ENCODE measurements around the gene EXOSC1. TPM values are rescaled to one million over a fixed set of nuclear protein-coding genes. Genes with fewer than 3 reads are reported as not detected.

The EXOSC1 gene
- total and polyA plus RNA-seq, 8 donors, result 27.2 to 43.1 (median 38.5) TPM

DNA sequence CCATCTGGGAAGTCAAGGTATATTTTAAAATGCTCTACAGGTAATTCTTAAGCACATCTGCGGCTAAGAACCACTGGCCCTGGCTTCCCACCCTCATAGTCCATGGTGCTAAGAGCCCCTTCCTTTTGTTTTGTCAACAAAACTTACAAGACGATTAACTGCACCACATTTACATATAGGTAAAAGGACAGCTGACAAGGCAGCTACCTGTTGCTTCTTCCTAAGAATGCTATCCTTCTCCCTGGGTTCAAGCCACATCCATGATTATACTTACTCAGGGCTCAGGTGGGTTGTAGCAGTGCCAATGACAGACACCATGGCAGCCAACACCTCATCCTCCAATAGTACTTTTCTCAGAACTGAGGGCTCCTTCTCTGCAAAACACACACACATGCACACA, 16.5 kb upstream of the EXOSC1 start:
- TF ChIP-seq, protein P1, sequence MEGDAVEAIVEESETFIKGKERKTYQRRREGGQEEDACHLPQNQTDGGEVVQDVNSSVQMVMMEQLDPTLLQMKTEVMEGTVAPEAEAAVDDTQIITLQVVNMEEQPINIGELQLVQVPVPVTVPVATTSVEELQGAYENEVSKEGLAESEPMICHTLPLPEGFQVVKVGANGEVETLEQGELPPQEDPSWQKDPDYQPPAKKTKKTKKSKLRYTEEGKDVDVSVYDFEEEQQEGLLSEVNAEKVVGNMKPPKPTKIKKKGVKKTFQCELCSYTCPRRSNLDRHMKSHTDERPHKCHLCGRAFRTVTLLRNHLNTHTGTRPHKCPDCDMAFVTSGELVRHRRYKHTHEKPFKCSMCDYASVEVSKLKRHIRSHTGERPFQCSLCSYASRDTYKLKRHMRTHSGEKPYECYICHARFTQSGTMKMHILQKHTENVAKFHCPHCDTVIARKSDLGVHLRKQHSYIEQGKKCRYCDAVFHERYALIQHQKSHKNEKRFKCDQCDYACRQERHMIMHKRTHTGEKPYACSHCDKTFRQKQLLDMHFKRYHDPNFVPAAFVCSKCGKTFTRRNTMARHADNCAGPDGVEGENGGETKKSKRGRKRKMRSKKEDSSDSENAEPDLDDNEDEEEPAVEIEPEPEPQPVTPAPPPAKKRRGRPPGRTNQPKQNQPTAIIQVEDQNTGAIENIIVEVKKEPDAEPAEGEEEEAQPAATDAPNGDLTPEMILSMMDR (IDR thresholded peaks at IDR 0.05), result no peak
- H3K4me1 ChIP-seq, result peaks cover 0 to 16% of the 10 kb centered on the region in 2 donors
- DNase-seq, result no peak
- ATAC-seq, result no peak
- H3K27ac ChIP-seq, result no peak overlapping the region
- H3K4me3 ChIP-seq, result no peak overlapping the region
- intact Hi-C loops (cut with DNase I), result loop anchor here in 1 of 2 donors (5.0 kb wide), 1 partner anchor 90 kb away; no protein-coding TSS in a partner anchor
- peaks cover 6 to 100% of the 10 kb centered on the region in 2 donors for H3K36me3 ChIP-seq
- H3K27me3 ChIP-seq, result no peaks in the 10 kb centered on the region
- no peaks in the 10 kb centered on the region for H3K9me3 ChIP-seq

DNA sequence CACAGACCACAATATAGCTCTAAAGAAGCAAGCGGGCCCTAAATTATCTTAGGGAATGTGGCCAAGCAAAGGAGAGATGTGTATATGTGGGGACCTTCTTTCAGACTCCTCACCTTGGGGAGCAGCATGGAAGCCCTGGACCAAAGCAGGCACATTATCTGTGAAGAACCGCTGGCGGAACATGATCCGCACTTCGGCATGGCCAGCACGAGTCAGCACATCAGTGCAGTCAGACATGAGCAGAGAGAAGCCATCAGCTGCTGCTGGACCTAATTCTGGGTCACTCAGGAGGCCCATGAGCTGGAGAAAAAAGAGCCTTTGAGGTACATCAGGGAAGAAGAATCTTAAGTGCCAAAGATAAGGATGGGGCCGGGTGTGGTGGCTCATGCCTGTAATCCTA, 14.1 kb upstream of the EXOSC1 start:
- H3K4me1 ChIP-seq, result peaks cover 7 to 18% of the 10 kb centered on the region in 2 donors
- no peak overlapping the region for H3K4me3 ChIP-seq
- ATAC-seq, result no peak
- TF ChIP-seq, protein P1 (IDR thresholded peaks at IDR 0.05), result no peak
- no peak for DNase-seq
- no peaks in the 10 kb centered on the region for H3K9me3 ChIP-seq
- no peaks in the 10 kb centered on the region for H3K27me3 ChIP-seq
- H3K27ac ChIP-seq, result no peak overlapping the region
- intact Hi-C loops (cut with DNase I), result loop anchor here in 1 of 2 donors (5.0 kb wide), 1 partner anchor 92 kb away; no protein-coding TSS in a partner anchor
- peaks cover 10 to 99% of the 10 kb centered on the region in 2 donors for H3K36me3 ChIP-seq

DNA sequence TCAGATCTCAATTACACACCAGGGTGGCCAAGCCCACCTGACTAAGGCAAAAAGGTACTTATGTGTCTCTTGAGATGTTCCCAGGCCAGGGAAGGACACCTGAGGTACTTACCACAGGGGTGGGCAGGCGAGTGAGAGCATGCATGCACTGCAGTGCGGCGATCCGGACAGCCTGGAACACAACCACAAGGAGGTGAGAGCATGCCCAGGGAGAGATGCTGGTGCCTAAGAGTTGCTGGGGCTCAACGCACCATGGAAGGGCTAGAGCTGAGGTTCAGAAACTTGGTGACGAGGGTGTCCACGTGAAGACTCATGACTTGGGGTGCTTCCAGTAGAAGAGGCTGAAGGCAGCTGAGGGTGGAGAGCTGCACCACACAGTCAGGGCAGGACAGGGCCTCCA, 13.3 kb upstream of the EXOSC1 start:
- no peak overlapping the region for H3K27ac ChIP-seq
- no peak for ATAC-seq
- H3K9me3 ChIP-seq, result no peaks in the 10 kb centered on the region
- intact Hi-C loops (cut with DNase I), result no loop called here
- H3K36me3 ChIP-seq, result peaks cover 10 to 98% of the 10 kb centered on the region in 2 donors
- no peaks in the 10 kb centered on the region for H3K27me3 ChIP-seq
- H3K4me3 ChIP-seq, result no peak overlapping the region
- DNase-seq, result no peak
- peaks cover 11 to 12% of the 10 kb centered on the region in 2 donors for H3K4me1 ChIP-seq
- TF ChIP-seq, protein P1 (IDR thresholded peaks at IDR 0.05), result no peak

DNA sequence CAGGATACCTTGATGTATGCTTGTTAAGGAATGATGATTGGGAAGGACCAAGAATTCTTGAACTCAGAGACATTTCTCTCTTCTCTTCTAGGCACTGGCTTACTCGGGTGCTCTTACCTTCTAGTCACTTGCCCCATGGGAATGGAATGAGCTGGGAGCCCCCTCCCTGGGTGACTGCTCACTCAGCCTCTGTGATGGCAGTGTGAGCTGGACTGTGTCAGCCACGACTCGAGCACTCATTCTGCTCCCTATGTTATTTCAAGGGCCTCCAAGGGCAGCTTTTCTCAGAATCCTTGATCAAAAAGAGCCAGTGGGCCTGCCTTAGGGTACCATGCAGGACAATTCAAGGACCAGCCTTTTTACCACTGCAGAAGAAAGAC, 10.9 kb upstream of the EXOSC1 start:
- no peak for ATAC-seq
- Histone ChIP-seq H3K27me3 (no peaks in the 10 kb centered on the region), H3K9me3 (no peaks in the 10 kb centered on the region), H3K36me3 (peaks cover 4 to 98% of the 10 kb centered on the region in 2 donors), H3K27ac (no peak overlapping the region), H3K4me3 (no peak overlapping the region), H3K4me1 (peaks cover 3 to 12% of the 10 kb centered on the region in 2 donors)
- TF ChIP-seq, protein P1 (IDR thresholded peaks at IDR 0.05), result no peak
- intact Hi-C loops (cut with DNase I), result no loop called here
- no peak for DNase-seq

DNA sequence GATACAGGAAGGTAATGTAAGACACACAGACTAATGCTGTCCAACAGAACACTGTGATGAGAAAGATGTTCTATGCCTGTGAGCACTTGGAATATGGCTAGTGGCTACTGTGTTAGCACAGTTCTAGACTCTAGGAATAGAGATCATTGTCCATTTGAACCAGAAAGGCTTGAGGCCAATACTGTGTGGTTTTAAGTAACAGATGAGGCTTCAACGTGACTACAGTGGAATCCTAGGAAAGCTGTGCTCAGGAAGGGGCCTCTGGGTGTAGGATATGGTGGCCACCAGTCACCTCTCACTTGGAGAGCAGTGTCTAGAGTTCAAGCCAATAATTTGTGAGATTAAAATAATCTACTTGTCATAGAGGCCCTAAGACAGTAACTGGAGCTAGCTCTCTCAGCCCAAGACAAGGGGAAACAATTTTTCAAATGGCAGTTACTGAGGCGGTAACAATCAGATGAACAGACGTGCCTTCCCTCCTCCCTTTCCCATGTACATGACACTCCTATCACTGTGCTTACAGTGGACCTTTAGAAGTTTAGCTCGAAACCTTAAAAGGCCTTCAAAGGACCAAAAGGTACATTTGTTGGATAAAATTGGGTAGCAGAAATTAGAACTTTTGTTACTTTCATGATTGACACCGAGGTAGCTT, 10.4 kb upstream of the EXOSC1 start:
- DNase-seq (no peak), ATAC-seq (no peak)
- intact Hi-C loops (cut with DNase I), result no loop called here
- H3K9me3 ChIP-seq, result no peaks in the 10 kb centered on the region
- no peaks in the 10 kb centered on the region for H3K27me3 ChIP-seq
- H3K4me1 ChIP-seq, result peaks cover 3 to 12% of the 10 kb centered on the region in 2 donors
- H3K36me3 ChIP-seq, result peaks cover 4 to 98% of the 10 kb centered on the region in 2 donors
- H3K27ac ChIP-seq, result no peak overlapping the region
- H3K4me3 ChIP-seq, result no peak overlapping the region
- TF ChIP-seq, protein P1 (IDR thresholded peaks at IDR 0.05), result no peak

All from left lung (tissue), 10 donors.